GM06990 (cell line): ENCODE results near the gene RASAL1.

Source experiments
- DNase-seq: peaks from one replicate; pipeline ENCODE4 v3.0.0-alpha.2; 2011; ENCODE audit not compliant: insufficient read length; ENCODE audit errors: extremely low read depth
- H3K27me3 ChIP-seq: replicated peaks from 2 replicates; pipeline ENCODE4 v1.6.0; 2011; ENCODE audit warnings: low read length; ENCODE audit not compliant: control insufficient read depth, insufficient read depth
- H3K36me3 ChIP-seq: 2 replicates; pipeline ENCODE4 v1.5.1; 2011; ENCODE audit warnings: low read length; ENCODE audit not compliant: control insufficient read depth, insufficient read depth
- H3K4me3 ChIP-seq: replicated peaks from 2 replicates; pipeline ENCODE4 v1.5.1; 2011; ENCODE audit warnings: low read depth, mild to moderate bottlenecking, control low read depth, low read length
- TF ChIP-seq, protein P1 (sequence below): IDR thresholded peaks from 2 replicates; pipeline ENCODE4 v1.5.1; 2011; ENCODE audit warnings: low read length, control low read depth, mild to moderate bottlenecking, inconsistent platforms; ENCODE audit not compliant: insufficient read depth, poor library complexity, severe bottlenecking

The RASAL1 gene

GRCh38 chr12:113098441-113099028 lies 37.0 kb downstream of the RASAL1 start:
- no peak overlapping the region for H3K4me3 ChIP-seq
- H3K36me3 ChIP-seq, result no peaks in the 10 kb centered on the region
- no peaks in the 10 kb centered on the region; the same call in 1 of the 2 replicates for H3K27me3 ChIP-seq
- TF ChIP-seq, protein P1, sequence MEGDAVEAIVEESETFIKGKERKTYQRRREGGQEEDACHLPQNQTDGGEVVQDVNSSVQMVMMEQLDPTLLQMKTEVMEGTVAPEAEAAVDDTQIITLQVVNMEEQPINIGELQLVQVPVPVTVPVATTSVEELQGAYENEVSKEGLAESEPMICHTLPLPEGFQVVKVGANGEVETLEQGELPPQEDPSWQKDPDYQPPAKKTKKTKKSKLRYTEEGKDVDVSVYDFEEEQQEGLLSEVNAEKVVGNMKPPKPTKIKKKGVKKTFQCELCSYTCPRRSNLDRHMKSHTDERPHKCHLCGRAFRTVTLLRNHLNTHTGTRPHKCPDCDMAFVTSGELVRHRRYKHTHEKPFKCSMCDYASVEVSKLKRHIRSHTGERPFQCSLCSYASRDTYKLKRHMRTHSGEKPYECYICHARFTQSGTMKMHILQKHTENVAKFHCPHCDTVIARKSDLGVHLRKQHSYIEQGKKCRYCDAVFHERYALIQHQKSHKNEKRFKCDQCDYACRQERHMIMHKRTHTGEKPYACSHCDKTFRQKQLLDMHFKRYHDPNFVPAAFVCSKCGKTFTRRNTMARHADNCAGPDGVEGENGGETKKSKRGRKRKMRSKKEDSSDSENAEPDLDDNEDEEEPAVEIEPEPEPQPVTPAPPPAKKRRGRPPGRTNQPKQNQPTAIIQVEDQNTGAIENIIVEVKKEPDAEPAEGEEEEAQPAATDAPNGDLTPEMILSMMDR, result peak; percentile 95
- peak; percentile 66 for DNase-seq

GRCh38 chr12:113097716-113098440 lies 37.7 kb downstream of the RASAL1 start:
- H3K4me3 ChIP-seq, result no peak overlapping the region
- DNase-seq, result no peak
- TF ChIP-seq, protein P1, result no peak
- no peaks in the 10 kb centered on the region for H3K36me3 ChIP-seq
- H3K27me3 ChIP-seq, result no peaks in the 10 kb centered on the region; the same call in 1 of the 2 replicates

DNA sequence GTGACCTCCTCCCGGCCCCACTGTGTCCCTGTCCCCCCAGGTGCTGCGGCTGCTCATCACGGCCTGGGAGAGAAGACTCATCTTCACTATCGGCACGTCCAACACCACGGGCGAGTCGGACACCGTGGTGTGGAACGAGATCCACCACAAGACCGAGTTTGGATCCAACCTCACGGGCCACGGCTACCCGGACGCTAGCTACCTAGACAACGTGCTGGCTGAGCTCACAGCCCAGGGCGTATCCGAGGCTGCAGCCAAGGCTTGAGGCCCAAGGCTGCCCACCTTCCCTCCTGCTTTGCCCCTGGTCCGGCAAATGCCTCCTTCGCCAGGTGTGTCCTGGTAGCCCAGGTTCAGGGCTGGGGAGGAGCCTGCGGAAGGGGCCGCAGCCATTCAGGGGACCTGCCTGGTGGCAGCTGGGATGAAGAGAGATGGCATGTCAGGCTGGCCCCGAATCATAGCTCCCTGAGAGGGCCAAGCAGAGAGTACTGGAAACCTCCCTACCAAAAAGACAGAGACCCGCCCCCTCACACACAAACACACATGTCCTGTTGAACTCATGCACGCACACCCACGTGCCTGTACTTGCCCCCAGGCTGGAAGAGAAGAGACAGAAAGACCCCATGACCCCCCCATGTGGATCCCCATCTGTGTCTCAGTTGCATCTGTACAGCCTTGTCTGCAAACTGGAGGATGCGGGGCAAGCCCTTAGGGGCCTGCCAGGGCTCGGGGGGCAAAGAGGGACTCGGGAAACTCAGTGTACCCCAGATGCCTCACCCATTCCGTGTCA lies 38.7 kb downstream of the RASAL1 start:
- H3K27me3 ChIP-seq, result no peaks in the 10 kb centered on the region; the same call in 1 of the 2 replicates
- DNase-seq, result no peak
- TF ChIP-seq, protein P1, result no peak
- H3K36me3 ChIP-seq, result no peaks in the 10 kb centered on the region
- no peak overlapping the region for H3K4me3 ChIP-seq

DNA sequence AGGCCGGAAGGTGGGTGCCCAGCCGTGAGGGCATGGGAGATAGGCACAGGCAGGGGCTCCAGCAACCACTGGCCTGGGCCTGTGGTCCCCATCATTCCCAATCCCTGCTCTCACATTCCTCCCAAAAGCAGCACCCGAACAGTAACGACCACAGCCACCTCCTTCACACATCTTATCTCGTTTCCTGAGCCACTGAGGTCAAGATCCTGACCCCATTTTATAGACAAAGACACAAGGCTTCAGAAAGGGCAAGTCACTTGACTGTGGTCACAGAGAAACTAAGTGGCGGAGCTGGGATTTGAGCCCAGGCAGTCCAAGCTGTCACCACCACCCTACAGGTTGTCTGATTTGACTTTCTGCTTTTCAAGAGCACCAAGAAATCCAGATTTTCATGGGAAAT lies 40.2 kb downstream of the RASAL1 start:
- Histone ChIP-seq H3K27me3 (no peaks in the 10 kb centered on the region; the same call in 1 of the 2 replicates), H3K36me3 (no peaks in the 10 kb centered on the region), H3K4me3 (no peak overlapping the region)
- no peak for DNase-seq
- TF ChIP-seq, protein P1, result no peak

DNA sequence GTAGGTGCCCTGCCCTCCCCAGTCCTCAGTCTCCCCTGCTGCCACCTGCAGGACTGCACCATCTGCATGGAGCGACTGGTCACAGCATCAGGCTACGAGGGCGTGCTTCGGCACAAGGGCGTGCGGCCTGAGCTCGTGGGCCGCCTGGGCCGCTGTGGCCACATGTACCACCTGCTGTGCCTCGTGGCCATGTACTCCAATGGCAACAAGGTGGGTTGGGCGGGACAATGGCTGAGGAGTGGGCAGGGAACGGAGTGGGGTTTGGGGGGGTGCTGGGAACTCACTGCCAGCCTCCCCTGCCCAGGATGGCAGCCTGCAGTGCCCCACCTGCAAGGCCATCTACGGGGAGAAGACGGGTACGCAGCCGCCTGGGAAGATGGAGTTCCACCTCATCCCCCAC lies 40.8 kb downstream of the RASAL1 start:
- Histone ChIP-seq H3K4me3 (no peak overlapping the region), H3K36me3 (no peaks in the 10 kb centered on the region), H3K27me3 (no peaks in the 10 kb centered on the region; the same call in 1 of the 2 replicates)
- DNase-seq, result no peak
- TF ChIP-seq, protein P1, result no peak
